Mucosa of descending colon (tissue), 3 donors: Measurements from ENCODE around the gene DSCAML1. TPM values are rescaled to one million over a fixed set of nuclear protein-coding genes. Genes with fewer than 3 reads are reported as not detected.

Experiments
- ATAC-seq: fragments of 200-7000 bp; cut with Tn5 transposase; one replicate; pipeline ENCODE4 v1.9.1; 2020; ENCODE audit warnings: mild to moderate bottlenecking, moderate library complexity
- DNase-seq, 3 donors: peaks; one replicate each; pipeline ENCODE4 v3.0.0-alpha.2; 2020
- H3K36me3 ChIP-seq: fragments of 200-600 bp; one replicate; pipeline ENCODE4 v1.8.0; 2021; ENCODE audit warnings: low read depth, mild to moderate bottlenecking
- H3K4me1 ChIP-seq: fragments of 200-600 bp; one replicate; pipeline ENCODE4 v1.8.0; 2021; ENCODE audit warnings: low read depth, mild to moderate bottlenecking
- H3K4me3 ChIP-seq: fragments of 200-600 bp; one replicate; pipeline ENCODE4 v1.8.0; 2021; ENCODE audit warnings: mild to moderate bottlenecking
- H3K9me3 ChIP-seq: fragments of 200-600 bp; one replicate; pipeline ENCODE4 v1.8.0; 2021; ENCODE audit warnings: mild to moderate bottlenecking
- CTCF ChIP-seq: fragments of 200-600 bp; IDR thresholded peaks from one replicate; pipeline ENCODE4 v1.8.0; 2022; ENCODE audit warnings: antibody characterized with exemption, mild to moderate bottlenecking
- intact Hi-C, 2 donors: fragments of 100-400 bp; cut with DNase I in 1 of 2; cut with micrococcal nuclease in 1 of 2; formaldehyde crosslinking; loops; one replicate each; pipeline versions ENCODE4 v1.11.0 to v1.11.1; 2022; cut with DNase I, micrococcal nuclease
- total RNA-seq, 3 donors: library from RNA; stranded (reverse); fragmentation: NEBNext Ultra II Directional in 2 of 3; extraction: Animal tissue kit (Norgen Biotek cat#: 25700) in 2 of 3; gene quantifications; one replicate each; pipeline versions ENCODE4 v1.2.1 to v1.2.4, GENCODE V29; 2021 to 2023
- donor health status: DM: no; HTN: no; CAD: no; lungs with moderate emphysema.
- donor health status: DM: no; HTN: no; CAD: no.
- donor health status: DM: no; HTN: yes; CAD: no.

The DSCAML1 gene
- total RNA-seq, 3 donors from 2014 or later = 5.0 to 5.5 (median 5.3) TPM

GRCh38 chr11:117438371-117439000 lies 358.5 kb downstream of the DSCAML1 start:
- intact Hi-C loops = no loop called here
- no peak for DNase-seq
- no peaks in the 10 kb centered on the region for H3K36me3 ChIP-seq
- TF ChIP-seq CTCF = no peak
- no peaks in the 10 kb centered on the region for H3K9me3 ChIP-seq
- H3K4me1 ChIP-seq = no peaks in the 10 kb centered on the region
- ATAC-seq = no peak
- no peak overlapping the region for H3K4me3 ChIP-seq

- Histone ChIP-seq H3K36me3 (no peaks in the 10 kb centered on the region), H3K4me3 (no peak overlapping the region), H3K9me3 (no peaks in the 10 kb centered on the region), H3K4me1 (no peaks in the 10 kb centered on the region)
- TF ChIP-seq CTCF = no peak
- ATAC-seq = no peak
- intact Hi-C loops = no loop called here
- no peak for DNase-seq
These were observed 359.3 kb downstream of the DSCAML1 start for GRCh38 chr11:117437791-117438130.

- Histone ChIP-seq H3K36me3 (no peaks in the 10 kb centered on the region), H3K4me1 (no peaks in the 10 kb centered on the region), H3K9me3 (no peaks in the 10 kb centered on the region), H3K4me3 (no peak overlapping the region)
- DNase-seq (no peak), ATAC-seq (no peak)
- TF ChIP-seq CTCF = no peak
- intact Hi-C loops = no loop called here
These were observed 359.8 kb downstream of the DSCAML1 start for GRCh38 chr11:117437041-117437790.

GRCh38 chr11:117435326-117435725 lies 361.7 kb downstream of the DSCAML1 start:
- intact Hi-C loops = no loop called here
- Histone ChIP-seq H3K4me1 (no peaks in the 10 kb centered on the region), H3K36me3 (no peaks in the 10 kb centered on the region), H3K9me3 (no peaks in the 10 kb centered on the region), H3K4me3 (no peak overlapping the region)
- no peak for TF ChIP-seq CTCF
- ATAC-seq = no peak
- no peak for DNase-seq

GRCh38 chr11:117434481-117434880 lies 362.5 kb downstream of the DSCAML1 start:
- intact Hi-C loops = no loop called here
- no peak for ATAC-seq
- TF ChIP-seq CTCF = no peak

More at GRCh38 chr11:117434481-117434880, 362.5 kb downstream of the DSCAML1 start:
- H3K4me3 ChIP-seq = no peak overlapping the region
- H3K4me1 ChIP-seq = no peaks in the 10 kb centered on the region
- H3K9me3 ChIP-seq = no peaks in the 10 kb centered on the region
- DNase-seq = no peak
- no peaks in the 10 kb centered on the region for H3K36me3 ChIP-seq
